NCI-H345 treated with DMSO at 0.1 percent for 48 hours (cell line): ENCODE measurements around the gene FTHL17.

Experiments
- DNase-seq: peaks from one replicate; lab custom pipeline; 2025; ENCODE audit not compliant: unreplicated experiment; lab: John Stamatoyannopoulos, UW

Gene FTHL17

GRCh38 chrX:31071725-31072124, at the start of gene FTHL17:
Gene FTHL17, minus strand, starts transcription at chrX:31072041. Its CDS starts 88 bp downstream, at chrX:31071953.
- no peak for DNase-seq

DNA sequence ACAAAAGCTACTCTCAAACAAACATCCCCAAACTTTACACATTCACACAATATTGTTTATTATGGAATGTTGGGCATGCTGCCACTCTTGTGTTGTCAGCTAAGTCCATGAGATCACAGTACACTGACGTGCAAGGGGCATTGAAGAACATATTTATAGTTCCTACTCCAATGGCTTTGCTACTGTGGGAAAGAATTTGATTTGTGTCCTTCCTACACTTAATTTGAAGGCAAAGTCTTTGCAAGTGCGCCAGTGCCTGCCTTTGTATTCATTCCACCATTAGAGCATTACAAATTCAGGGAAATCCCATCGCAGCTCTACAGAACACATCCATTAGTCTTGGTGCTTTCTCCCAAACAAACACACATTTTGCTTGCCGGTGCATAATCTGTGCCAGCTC, 45.4 kb upstream of the FTHL17 start:
- DNase-seq = no peak

DNA sequence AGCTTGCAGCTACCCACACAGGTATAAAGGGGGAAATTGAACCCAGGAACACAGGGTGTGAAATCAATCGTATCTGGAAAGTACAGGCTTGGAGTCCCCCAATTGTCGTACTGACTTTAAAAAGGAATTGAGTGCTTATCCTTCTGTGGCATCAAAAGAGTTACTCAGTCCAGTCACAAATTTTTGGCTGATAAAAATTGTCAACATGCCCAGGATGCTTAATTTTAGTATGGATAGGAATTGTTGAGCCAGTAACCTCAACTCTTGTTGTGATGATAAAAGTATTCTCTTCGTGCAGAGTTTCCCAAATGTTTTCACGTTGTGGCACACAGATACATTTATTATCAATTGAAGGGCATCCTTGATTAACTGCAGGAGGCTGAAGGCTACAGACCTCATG, 43.6 kb upstream of the FTHL17 start:
- DNase-seq = no peak

DNA sequence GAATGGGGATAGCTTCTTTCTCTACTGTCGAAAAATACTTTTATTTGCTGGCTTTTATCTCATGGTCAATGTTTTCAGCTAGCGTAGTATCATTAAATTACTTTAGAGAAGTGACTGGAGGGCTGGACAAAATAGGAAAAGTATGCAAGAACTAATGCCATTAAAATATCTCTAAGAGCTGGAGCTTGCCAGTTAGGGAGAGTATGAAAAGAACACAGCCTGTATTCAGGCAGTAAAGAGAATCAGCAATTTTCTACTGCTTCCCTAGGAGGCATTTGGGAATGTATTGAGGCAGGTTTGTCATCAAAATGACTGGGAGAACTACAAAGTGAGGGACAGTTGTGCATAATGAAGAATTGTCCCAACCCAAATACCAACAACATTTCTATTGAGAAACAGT, 43.0 kb upstream of the FTHL17 start:
- DNase-seq = no peak

- no peak for DNase-seq
These were observed 40.6 kb upstream of the FTHL17 start for GRCh38 chrX:31112226-31112999.

GRCh38 chrX:31110657-31111056, 38.8 kb upstream of the FTHL17 start:
- no peak for DNase-seq

DNA sequence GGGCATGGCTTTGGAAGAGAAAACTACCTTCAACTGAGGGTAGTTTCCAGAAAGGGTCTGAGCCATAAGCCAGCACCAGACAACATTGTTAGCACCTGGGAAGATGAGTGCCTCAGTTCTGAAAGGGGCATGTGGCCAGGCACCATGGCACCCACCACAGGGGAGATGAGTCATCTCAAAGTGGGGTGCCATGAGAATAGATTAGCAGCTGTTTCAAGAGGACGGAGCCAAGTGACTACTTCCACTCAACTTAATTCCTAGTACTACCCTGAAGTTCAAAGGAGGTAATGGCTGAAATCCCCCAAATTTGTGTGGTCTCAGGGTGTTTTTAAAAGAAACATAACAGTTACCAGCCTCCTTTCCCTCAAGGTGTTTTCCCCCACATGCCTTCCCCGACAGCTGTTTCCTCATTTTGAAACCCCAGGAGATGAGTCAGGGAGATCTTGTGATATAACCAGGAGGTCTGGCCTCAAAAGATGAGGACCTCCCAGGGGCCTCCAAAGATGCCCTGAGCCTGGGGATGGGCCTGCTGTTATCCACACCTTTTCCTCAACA, 27.8 kb upstream of the FTHL17 start:
- no peak for DNase-seq

GRCh38 chrX:31098079-31098478, 26.2 kb upstream of the FTHL17 start:
- DNase-seq = no peak

DNA sequence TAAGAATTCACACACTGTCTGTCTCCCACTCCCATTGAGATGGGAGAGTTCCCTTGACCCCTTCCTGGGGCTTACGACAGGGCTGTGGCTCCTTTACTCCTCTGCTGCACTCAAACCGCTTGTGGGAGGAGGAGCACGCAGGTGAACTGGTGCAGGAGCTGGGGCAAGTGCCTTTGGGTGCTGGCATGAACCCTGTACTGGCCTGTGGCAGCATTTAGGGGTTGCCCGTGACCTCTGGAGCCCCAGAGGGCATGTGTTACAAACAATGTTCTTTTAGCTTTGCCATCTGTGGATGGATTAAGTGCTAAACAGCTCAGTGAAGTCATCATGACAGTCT, 21.8 kb upstream of the FTHL17 start:
- DNase-seq = no peak

- DNase-seq = no peak
These were observed 21.3 kb upstream of the FTHL17 start for GRCh38 chrX:31092970-31093638.

DNA sequence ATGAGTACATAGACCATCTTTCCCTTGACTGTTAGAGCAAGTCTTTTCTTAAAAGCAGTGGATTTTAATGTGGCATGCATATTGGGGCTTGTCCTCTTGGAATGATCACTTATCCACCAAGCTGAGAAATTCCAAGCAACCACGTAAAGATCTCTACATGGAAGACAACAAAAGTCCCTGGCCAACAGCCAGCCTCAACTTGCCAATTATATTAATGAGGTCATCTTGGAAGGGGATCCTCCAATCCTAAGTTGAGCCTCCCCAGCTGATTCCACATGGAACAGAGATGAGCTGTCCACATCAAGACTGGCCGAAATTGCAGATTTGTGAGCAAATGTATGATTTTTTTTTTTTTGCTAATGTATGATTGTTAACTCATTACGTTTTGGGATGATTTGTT, 20.6 kb upstream of the FTHL17 start:
- DNase-seq = no peak

DNA sequence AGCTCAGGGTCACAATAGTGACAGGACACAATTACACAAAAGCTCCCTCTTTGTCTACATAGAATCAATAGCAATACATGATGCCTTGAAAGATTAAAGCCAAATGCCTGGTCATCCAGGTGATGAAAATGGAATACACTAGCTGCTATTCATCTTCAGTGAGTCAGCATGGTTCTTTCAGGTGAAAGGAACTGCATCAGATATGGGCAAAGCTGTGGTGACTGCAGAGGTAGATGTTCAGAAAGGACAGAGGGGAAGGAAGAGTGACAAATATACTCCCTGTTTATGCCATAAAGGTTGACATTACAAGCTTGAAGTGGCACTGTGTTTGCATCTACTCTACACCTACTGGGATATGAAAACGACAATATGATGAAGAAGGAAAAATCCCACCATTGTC, 20.0 kb upstream of the FTHL17 start:
- DNase-seq = no peak

DNA sequence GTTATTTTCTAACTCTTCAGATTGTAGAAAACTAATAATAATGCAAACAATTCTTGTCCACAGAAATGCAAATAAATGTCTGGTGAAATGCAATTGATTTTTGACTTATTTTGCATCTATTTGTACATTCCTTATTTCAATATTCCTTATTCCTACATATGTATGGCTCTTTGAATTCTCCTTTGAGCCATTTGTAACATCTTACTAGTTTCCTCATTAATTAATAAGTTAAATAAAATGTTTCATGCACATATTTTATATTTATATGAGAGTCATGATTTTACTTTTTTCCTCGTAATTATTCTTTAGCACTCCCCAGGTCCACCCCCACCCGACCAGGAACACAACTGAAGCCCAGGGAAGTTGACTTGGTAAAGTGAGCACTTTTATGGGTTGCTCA, 2.7 kb upstream of the FTHL17 start:
- DNase-seq = no peak

DNA sequence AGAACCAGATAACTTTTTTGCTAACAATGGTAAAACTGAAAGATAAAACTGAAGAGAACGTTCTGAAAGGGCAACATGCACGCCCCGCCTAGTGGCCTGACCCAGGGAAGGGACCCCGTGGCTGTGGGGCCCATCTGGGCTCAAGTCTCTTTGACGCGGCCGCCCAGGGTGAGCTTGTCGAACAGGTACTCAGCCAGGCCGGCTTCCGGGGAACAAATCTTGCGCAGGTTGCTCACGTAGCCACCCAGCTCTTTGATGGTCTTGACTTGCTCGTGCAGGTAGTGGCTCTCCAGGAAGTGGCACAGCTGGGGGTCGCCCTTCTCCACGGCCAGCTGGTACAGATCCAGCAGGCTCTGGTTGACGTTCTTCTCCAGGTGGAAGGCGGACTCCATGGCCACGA, 579 bp downstream of the FTHL17 start:
- DNase-seq = no peak

GRCh38 chrX:31070057-31070468, 1.8 kb downstream of the FTHL17 start:
- no peak for DNase-seq

DNA sequence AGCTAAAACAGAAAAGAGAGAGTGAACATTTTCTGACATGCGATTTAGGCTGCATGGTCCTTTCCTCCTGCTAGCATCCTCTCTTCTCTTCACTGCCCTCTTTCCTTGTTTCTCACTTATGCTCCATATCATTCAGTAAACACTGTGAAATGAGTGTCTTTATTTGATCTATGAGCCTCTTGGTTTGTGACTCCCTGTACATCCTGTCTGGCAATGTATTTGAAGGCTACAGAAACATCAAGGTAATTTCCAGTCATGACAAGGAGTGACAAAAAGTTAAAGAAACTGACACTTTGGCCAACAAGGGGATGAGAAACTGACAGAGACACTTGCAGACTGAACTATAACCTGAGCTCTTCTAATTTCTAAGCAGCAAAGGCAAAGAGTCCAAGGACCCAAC, 8.7 kb downstream of the FTHL17 start:
- no peak for DNase-seq

DNA sequence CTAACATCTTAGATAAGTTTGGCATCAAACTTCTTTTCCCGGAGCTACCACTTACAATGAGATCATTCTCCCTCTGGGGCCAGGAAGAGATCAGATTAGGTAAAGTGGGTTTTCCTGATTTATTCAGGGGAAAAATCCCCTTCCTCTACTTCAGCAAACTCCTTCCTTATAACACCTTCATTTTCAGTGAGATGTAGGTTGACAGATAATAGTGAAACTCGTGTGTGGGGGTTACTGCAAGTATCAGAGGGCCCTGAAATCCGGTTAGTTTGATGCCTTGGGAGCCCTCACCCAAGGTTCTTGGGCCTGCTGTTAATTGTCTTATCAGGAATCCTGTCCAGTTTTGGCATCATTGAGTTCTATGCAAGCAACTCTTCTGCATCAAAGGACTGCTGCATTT, 10.8 kb downstream of the FTHL17 start:
- no peak for DNase-seq

DNA sequence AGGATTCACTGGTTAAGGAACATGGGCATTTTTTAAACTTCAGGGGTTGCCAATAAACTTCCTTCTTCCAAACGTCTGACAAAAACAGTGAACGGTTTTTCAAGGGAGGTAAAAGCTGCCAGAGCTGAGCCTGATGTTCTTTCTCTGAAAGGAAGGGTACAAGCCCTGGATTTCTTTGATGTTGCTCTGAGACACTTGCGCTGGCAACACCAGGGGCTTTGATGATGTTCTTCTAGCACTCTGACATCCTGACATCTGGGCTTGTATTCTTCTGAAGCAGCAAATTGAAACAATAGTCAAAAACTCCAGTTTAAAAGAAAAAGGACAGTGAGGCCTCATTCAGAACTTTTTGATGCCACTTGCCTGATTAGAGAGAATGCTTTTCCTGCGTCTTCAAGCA, 11.8 kb downstream of the FTHL17 start:
- no peak for DNase-seq

DNA sequence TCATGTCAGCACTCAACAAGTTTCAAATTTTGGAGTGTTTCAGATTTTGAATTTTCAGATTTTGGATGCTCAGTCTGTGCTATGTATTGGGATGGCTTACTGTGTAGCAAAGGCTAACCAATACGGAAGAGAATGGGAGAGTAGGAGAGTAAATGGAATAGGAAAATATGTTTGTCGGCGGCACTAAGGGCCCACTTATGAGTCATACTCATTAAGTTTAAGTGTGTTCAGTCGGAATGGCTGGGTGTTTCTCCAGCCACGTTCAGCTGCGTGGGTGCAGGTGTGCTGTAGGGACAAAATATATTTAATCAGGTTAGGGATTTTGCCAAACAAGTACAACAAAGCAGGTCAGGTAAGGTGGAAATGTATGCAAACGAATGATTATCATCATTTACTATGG, 13.6 kb downstream of the FTHL17 start:
- DNase-seq = no peak

GRCh38 chrX:31057691-31058090, 14.2 kb downstream of the FTHL17 start:
- no peak for DNase-seq

DNA sequence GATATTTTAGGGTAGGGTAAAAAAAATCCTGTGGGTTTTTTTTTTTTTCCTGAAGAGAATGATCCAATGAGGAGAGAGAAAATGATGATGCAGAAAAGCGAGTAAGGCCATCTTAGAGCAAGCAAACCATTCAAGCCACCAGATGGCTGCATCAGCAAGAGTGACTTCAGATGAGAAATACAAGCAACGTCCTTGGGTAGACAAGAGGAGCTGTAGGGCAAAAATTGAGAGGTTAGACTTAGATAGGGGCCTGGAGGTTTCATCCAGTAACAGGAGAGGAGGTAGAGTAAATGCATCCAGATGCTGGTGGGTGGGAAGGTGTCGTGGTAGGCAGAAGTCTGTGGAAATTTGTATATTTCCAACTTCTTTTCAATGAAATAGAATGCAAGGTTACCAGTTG, 14.6 kb downstream of the FTHL17 start:
- no peak for DNase-seq

DNA sequence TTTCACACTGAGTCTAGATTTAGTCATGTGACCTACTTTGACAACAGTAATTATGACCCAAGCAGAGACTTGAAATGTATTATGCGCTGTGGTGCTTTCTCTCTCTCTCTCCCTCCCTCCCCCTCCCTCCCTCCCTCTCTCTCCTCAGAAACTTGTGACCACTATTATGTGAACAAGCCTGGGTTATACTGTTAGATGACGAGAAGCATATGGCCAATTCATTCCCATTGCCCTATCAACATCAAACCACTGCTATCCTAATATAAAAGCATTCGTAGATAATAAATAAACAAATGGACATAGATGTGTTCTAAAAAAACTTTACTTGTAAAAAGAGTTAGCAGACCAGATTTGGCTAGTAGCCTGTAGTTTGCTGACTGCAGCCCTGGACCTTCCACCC, 18.2 kb downstream of the FTHL17 start:
- no peak for DNase-seq

DNA sequence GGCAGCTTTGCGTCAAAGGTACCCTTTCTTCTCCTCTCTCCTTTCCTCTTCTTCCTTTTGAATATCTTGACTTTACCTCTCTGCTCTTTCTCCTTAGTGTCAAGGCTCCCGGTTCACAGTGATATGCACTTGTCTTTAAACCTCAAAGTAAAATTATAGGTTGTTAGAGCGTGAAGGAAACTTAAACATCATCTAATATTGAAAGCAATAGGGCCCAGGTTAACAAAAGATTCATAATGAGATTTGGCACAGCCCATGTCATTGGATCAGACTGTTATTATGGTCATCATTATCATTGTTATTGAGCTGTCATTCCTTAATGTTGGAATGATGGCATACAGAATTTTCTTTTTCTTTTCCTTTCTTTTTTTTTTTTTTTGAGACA, 32.5 kb downstream of the FTHL17 start:
- DNase-seq = no peak
